B cell (primary cell): ENCODE results near the gene EIF3A. TPM values are rescaled to one million over a fixed set of nuclear protein-coding genes. Genes with fewer than 3 reads are reported as not detected.

Experiments used
- ATAC-seq: fragments of 200-7000 bp; cut with Tn5 transposase; one replicate; pipeline ENCODE4 v1.10.0; 2021; ENCODE audit warnings: low read depth, mild to moderate bottlenecking, moderate number of reproducible peaks, moderate library complexity
- CTCF ChIA-PET: fragments of 350-600 bp; sonication (Branson Sonifier 250); formaldehyde crosslinking; loops from one replicate; lab custom pipeline; 2021; ENCODE audit warnings: antibody characterized with exemption, inconsistent platforms; lab: Charles Lee
- POLR2A ChIA-PET: fragments of 350-600 bp; sonication (Branson Sonifier 250); formaldehyde crosslinking; loops from one replicate; lab custom pipeline; 2021; ENCODE audit warnings: antibody characterized with exemption; lab: Charles Lee
- DNase-seq: peaks from one replicate; pipeline ENCODE4 v3.0.0; 2013
- H2AFZ ChIP-seq: 2 replicates; pipeline ENCODE4 v1.6.1; 2012; ENCODE audit warnings: mild to moderate bottlenecking, low read depth, low read length; ENCODE audit not compliant: insufficient read depth, poor library complexity, severe bottlenecking
- H3K27ac ChIP-seq, 2 donors: 1 replicate in 1 of 2; 2 replicates in 1 of 2; pipeline ENCODE4 v1.5.1; 2012 to 2013; ENCODE audit warnings: low read length in 2 of 2, mild to moderate bottlenecking in 2 of 2, moderate library complexity in 1 of 2
- H3K27me3 ChIP-seq, 4 experiments: fragments of 200-600 bp in 1 of 4; sonication (generic) in 1 of 4; replicated peaks in 1 of 4; 1 replicate in 2 of 4; 2 replicates in 2 of 4; pipeline versions ENCODE4 v1.6.1 to v1.7.0; 2013 to 2016; ENCODE audit warnings: low read length in 3 of 4, mild to moderate bottlenecking in 2 of 4, mixed read lengths in 1 of 4, moderate library complexity in 1 of 4; ENCODE audit not compliant: insufficient read depth in 4 of 4, control insufficient read depth in 3 of 4; ENCODE audit errors: control extremely low read depth in 1 of 4
- H3K36me3 ChIP-seq, 2 experiments: replicated peaks in 1 of 2; 1 replicate in 1 of 2; 2 replicates in 1 of 2; pipeline versions ENCODE4 v1.6.1 to v1.7.1; 2013; ENCODE audit warnings: low read length in 1 of 2; ENCODE audit not compliant: insufficient read depth in 2 of 2, control insufficient read depth in 1 of 2; ENCODE audit errors: control extremely low read depth in 1 of 2, extremely low read depth in 1 of 2
- H3K4me1 ChIP-seq, 2 donors: fragments of 200-600 bp in 1 of 2; sonication (generic) in 1 of 2; 1 replicate in 1 of 2; 2 replicates in 1 of 2; pipeline versions ENCODE4 v1.5.1 to v1.6.1; 2013 to 2017; ENCODE audit warnings: low read length in 2 of 2; ENCODE audit not compliant: control insufficient read depth in 2 of 2, insufficient read depth in 2 of 2
- H3K4me2 ChIP-seq: replicated peaks from 2 replicates; pipeline ENCODE3; 2012; ENCODE audit warnings: mild to moderate bottlenecking, low read depth, low read length; ENCODE audit not compliant: poor library complexity, severe bottlenecking
- H3K4me3 ChIP-seq, 5 experiments: fragments of 200-600 bp in 1 of 5; sonication (generic) in 1 of 5; 1 replicate in 3 of 5; 2 replicates in 2 of 5; pipeline versions ENCODE4 v1.5.1 to v1.7.0; 2011 to 2016; ENCODE audit warnings: low read length in 4 of 5, mild to moderate bottlenecking in 4 of 5, low read depth in 2 of 5, control low read depth in 1 of 5, moderate library complexity in 1 of 5; ENCODE audit not compliant: insufficient read depth in 1 of 5; ENCODE audit errors: control extremely low read depth in 1 of 5, extremely low read depth in 1 of 5
- H3K79me2 ChIP-seq: fragments of 200-600 bp; sonication (generic); one replicate; pipeline ENCODE4 v1.6.0; 2016; ENCODE audit warnings: low read length; ENCODE audit not compliant: control insufficient read depth, insufficient read depth
- H3K9ac ChIP-seq: fragments of 200-600 bp; sonication (generic); 2 replicates; pipeline ENCODE4 v1.6.1; 2017; ENCODE audit warnings: mild to moderate bottlenecking, low read length, moderate library complexity
- H3K9me3 ChIP-seq, 3 donors: one replicate each; pipeline versions ENCODE4 v1.6.1 to v1.7.1; 2013; ENCODE audit warnings: low read length in 2 of 3; ENCODE audit not compliant: control insufficient read depth in 2 of 3, insufficient read depth in 1 of 3; ENCODE audit errors: control extremely low read depth in 1 of 3
- H4K20me1 ChIP-seq: 2 replicates; pipeline ENCODE4 v1.6.0; 2012; ENCODE audit warnings: mild to moderate bottlenecking, low read length; ENCODE audit not compliant: insufficient read depth, control insufficient read depth, poor library complexity, severe bottlenecking
- H3K27ac Mint-ChIP-seq: one replicate; pipeline ENCODE4 v1.8.0; 2021; ENCODE audit warnings: mixed read lengths
- H3K27me3 Mint-ChIP-seq: one replicate; pipeline ENCODE4 v1.8.0; 2021; ENCODE audit warnings: mixed read lengths
- H3K4me1 Mint-ChIP-seq: one replicate; pipeline ENCODE4 v1.8.0; 2021; ENCODE audit warnings: mixed read lengths
- H3K4me3 Mint-ChIP-seq: one replicate; pipeline ENCODE4 v1.8.0; 2021; ENCODE audit warnings: mixed read lengths
- H3K9me3 Mint-ChIP-seq: one replicate; pipeline ENCODE4 v1.8.0; 2022; ENCODE audit warnings: mixed read lengths; ENCODE audit not compliant: insufficient read depth
- EZH2 ChIP-seq: IDR thresholded peaks from 2 replicates; pipeline ENCODE4 v1.6.1; 2012; ENCODE audit warnings: borderline replicate concordance, low read depth, mild to moderate bottlenecking, moderate library complexity, low read length; ENCODE audit not compliant: insufficient read depth, poor library complexity, severe bottlenecking
- WGBS: methylation state at CpG from one replicate; pipeline ENCODE4 v1.1.5; 2013; ENCODE audit warnings: missing lambda C conversion rate; ENCODE audit not compliant: insufficient coverage; 5-methylcytosine and 5-hydroxymethylcytosine counted together
- intact Hi-C: fragments of 100-400 bp; cut with micrococcal nuclease; formaldehyde crosslinking; loops from one replicate; pipeline ENCODE4 v1.10.0; 2022
- polyA plus RNA-seq: library from polyadenylated mRNA; depleted of rRNA; stranded (reverse); fragments of >200 nt; gene quantifications from 2 replicates; pipeline ENCODE4 v1.2.3, GENCODE V29; 2012
- total RNA-seq, 2 donors: library from RNA; stranded (reverse); fragments of 120-200 nt in 1 of 2; gene quantifications; 1 replicate in 1 of 2; 2 replicates in 1 of 2; pipeline versions ENCODE4 v1.2.3 to v1.2.4, GENCODE V29; 2013 to 2022
- TF ChIP-seq, protein P1 (sequence below): fragments of 200-600 bp; IDR thresholded peaks from one replicate; pipeline ENCODE4 v1.8.0; 2022; ENCODE audit warnings: antibody characterized with exemption, mild to moderate bottlenecking

The EIF3A gene
- total and polyA plus RNA-seq, 2 donors (not counting 1 experiment from before 2014, with no cell fraction given): 8.8 to 94.5 TPM

DNA sequence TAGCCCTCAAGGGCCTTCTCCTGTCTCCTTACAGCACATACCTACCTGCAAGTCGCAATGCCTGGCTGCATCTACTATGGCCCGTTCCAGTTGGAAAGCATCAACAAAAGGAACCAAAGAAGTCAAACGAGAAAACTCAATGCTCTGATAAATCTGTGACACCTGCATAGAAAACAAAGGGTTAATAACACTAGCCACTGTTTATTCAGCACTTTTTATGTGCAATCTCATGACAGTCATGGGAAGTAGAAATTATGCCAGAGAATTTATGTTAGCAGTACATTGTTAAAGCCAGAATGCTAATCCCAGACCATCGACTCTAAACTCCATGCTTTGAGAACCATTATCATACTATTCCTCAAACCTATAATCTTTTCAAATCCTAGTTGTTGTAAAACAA, 21.1 kb downstream of the EIF3A start:
- no peak overlapping the region for H3K27ac ChIP-seq
- Mint-ChIP-seq H3K27ac (no peak overlapping the region), H3K9me3 (no peaks in the 10 kb centered on the region), H3K4me1 (peaks cover 20% of the 10 kb centered on the region), H3K4me3 (no peak overlapping the region), H3K27me3 (no peaks in the 10 kb centered on the region)
- ChIA-PET POLR2A (interaction anchor here (0.8 kb wide), 1 partner anchor 485 kb away, joined by 3 read pairs; no protein-coding TSS in a partner anchor), CTCF (no interaction called here)
- 95% methylated on average over 2 of the region's 4 CpGs for WGBS
- peaks cover 68% of the 10 kb centered on the region for H4K20me1 ChIP-seq
- H3K4me3 ChIP-seq: no peak overlapping the region
- peaks cover 44% of the 10 kb centered on the region for H3K79me2 ChIP-seq
- no peaks in the 10 kb centered on the region for H3K9me3 ChIP-seq
- intact Hi-C loops: no loop called here
- DNase-seq: no peak
- no peak for TF ChIP-seq EZH2
- TF ChIP-seq, protein P1, sequence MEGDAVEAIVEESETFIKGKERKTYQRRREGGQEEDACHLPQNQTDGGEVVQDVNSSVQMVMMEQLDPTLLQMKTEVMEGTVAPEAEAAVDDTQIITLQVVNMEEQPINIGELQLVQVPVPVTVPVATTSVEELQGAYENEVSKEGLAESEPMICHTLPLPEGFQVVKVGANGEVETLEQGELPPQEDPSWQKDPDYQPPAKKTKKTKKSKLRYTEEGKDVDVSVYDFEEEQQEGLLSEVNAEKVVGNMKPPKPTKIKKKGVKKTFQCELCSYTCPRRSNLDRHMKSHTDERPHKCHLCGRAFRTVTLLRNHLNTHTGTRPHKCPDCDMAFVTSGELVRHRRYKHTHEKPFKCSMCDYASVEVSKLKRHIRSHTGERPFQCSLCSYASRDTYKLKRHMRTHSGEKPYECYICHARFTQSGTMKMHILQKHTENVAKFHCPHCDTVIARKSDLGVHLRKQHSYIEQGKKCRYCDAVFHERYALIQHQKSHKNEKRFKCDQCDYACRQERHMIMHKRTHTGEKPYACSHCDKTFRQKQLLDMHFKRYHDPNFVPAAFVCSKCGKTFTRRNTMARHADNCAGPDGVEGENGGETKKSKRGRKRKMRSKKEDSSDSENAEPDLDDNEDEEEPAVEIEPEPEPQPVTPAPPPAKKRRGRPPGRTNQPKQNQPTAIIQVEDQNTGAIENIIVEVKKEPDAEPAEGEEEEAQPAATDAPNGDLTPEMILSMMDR: no peak
- H3K27me3 ChIP-seq: no peaks in the 10 kb centered on the region
- H2AFZ ChIP-seq: no peak overlapping the region
- ATAC-seq: no peak
- H3K4me1 ChIP-seq: peaks cover 2 to 12% of the 10 kb centered on the region in 2 donors
- H3K36me3 ChIP-seq: peaks cover 15 to 87% of the 10 kb centered on the region in 2 experiments
- no peak overlapping the region for H3K4me2 ChIP-seq
- H3K9ac ChIP-seq: no peak overlapping the region

DNA sequence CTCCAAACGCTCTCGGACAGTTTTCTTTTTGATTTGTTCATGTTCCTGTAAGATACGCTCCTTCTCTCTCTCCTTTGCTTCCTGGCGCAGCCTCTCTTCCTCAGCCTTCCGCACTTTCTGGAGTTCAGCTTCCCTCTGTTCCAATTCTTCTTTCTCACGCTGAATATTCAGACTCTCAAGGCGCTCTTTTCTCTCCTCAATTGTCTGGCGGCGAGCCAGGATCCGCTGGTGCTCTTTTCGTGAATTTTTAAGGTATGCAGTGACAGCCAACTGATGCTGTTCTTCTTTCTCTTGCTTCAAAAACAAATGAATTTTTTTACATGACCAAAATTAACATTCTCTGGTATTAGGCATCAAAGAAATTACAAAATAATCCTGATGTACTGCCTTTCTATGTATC, 22.6 kb downstream of the EIF3A start:
- no peaks in the 10 kb centered on the region for H3K9me3 ChIP-seq
- no peak overlapping the region for H3K9ac ChIP-seq
- no peak overlapping the region for H3K27ac ChIP-seq
- H3K4me1 Mint-ChIP-seq: peaks cover 18% of the 10 kb centered on the region
- H3K36me3 ChIP-seq: peaks cover 15 to 85% of the 10 kb centered on the region in 2 experiments
- no peak overlapping the region for H2AFZ ChIP-seq
- no peaks in the 10 kb centered on the region for H3K9me3 Mint-ChIP-seq
- DNase-seq (no peak), ATAC-seq (no peak)
- peaks cover 2 to 12% of the 10 kb centered on the region in 2 donors for H3K4me1 ChIP-seq
- H3K4me3 Mint-ChIP-seq: no peak overlapping the region
- peaks cover 36% of the 10 kb centered on the region for H3K79me2 ChIP-seq
- no peaks in the 10 kb centered on the region for H3K27me3 ChIP-seq
- H3K27me3 Mint-ChIP-seq: no peaks in the 10 kb centered on the region
- H3K4me3 ChIP-seq: no peak overlapping the region
- CTCF ChIA-PET: no interaction called here
- no peak overlapping the region for H3K27ac Mint-ChIP-seq
- WGBS: 97% methylated on average over 11 of the region's 11 CpGs
- intact Hi-C loops: no loop called here
- POLR2A ChIA-PET: no interaction called here
- no peak overlapping the region for H3K4me2 ChIP-seq
- TF ChIP-seq, protein P1: no peak
- no peak for TF ChIP-seq EZH2
- H4K20me1 ChIP-seq: peaks cover 65% of the 10 kb centered on the region
